ENCODE data around the gene SAA2.
"Not testable (repeated sequence)": the region's sequence is repeated elsewhere in the genome, so short reads cannot be mapped to it uniquely, and the experiment has no call there.

SAA2 gene

GRCh38 chr11:18253233-18253632, 4.8 kb upstream of the SAA2 start:
- no peak for DNase-seq (ENCODE audit: low read depth in 1 of 2, low spot score in 1 of 2)

DNA sequence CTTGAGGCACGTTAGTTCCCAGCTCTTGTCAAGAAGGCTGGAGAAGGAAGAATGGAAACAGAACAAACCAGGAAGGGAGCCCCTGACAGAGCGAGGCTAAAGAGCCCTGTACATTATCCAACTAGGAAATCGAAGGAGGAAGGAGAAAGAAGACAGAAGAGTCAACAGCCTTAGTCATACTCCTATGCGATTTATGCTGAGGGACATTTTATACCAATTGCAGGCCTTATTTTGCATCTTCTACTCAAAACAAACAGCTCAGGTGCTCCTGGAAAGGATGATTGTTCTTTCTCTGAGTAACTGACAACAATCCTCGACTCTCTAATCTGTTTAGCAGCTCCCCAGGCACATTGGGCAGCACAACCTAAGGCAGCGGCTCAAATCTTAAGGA, 1.3 kb downstream of the SAA2 start:
- not testable (repeated sequence) for DNase-seq (ENCODE audit: low read depth in 1 of 2, low spot score in 1 of 2)

GRCh38 chr11:18246379-18247190, 1.9 kb downstream of the SAA2 start:
- not testable (repeated sequence) for DNase-seq (ENCODE audit: low read depth in 1 of 2, low spot score in 1 of 2)

GRCh38 chr11:18245396-18245795, 3.1 kb downstream of the SAA2 start:
- no peak for DNase-seq (ENCODE audit: low read depth in 1 of 2, low spot score in 1 of 2)

DNA sequence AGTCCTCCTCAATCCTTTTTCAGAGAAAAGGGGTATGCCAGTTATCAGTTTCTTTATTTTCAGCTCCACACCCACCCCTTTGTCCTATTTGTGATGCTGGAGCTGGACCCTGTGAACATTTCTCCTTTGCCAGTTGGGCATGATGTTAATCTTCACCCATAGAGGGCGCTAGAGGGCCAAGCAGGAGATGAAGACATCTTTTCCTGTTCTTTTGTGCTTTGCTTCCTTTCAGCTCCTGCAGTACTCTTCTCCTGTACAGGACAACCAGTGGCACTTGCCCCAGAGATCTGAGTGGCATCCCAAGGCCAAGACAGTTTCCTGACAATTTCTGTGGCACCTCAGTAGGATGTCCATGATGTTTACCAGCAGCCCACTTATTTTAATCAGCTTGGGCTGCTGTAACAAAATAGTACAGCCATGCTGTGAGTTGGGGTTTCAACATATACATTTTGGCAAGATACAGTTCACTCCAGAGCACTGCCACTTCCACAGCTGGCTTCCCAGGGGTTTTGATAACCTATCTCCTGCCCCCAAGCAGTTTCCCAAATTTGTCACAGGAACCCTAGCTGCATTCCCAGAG, 4.6 kb downstream of the SAA2 start:
- peak; percentile 20 to 35 for DNase-seq (ENCODE audit: low read depth in 1 of 2, low spot score in 1 of 2)

DNA sequence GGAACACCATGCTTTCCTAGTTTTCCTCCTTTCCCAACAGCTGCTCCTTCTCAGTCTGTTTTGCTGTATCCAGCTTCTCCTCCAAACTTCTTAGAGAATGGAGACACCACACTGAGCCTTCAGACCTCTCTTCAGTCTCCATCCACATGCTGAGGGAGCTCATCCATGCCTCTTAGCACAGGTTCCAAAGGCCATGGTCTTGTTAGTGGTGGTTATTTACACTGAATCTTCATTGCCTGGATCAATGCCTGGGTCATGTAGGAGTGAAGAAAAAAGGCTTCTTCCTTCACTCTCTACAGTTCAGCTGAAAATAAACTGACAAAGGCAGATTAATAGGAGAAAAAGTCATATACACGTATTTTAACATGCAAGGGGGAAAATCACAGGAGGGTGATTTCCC, 8.8 kb downstream of the SAA2 start:
- no peak for DNase-seq (ENCODE audit: low read depth in 1 of 2, low spot score in 1 of 2)

GRCh38 chr11:18236664-18237356, 11.7 kb downstream of the SAA2 start, which contains the start of gene SAA4:
SAA4 (minus strand) TSS chr11:18236802; CDS start chr11:18235926, 876 bp downstream.
- no peak for DNase-seq (ENCODE audit: low read depth in 1 of 2, low spot score in 1 of 2)

- no peak for DNase-seq (ENCODE audit: low read depth in 1 of 2, low spot score in 1 of 2)
Measured at GRCh38 chr11:18235394-18236334, 12.8 kb downstream of the SAA2 start.

GRCh38 chr11:18233912-18234311, 14.6 kb downstream of the SAA2 start:
- DNase-seq (ENCODE audit: low read depth in 1 of 2, low spot score in 1 of 2), result no peak

DNA sequence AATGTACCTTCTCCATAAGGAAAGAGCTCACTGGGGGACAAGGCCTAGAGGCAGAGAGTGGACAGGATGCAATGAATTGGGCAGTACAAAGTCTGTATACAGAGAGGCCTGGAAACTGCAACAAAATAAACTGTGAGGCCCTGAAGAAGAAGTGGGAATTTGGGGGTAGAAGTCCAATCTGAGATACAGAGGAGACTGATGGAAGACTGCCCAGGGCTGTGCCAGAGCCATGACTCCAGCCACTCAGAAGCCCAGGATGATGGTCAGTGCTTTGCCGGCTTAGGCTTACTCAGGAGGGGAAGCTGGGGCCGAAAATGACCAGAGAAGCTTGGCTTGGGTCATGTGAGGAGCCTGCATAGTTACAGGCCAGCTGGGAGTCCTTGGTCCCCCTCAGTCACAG, 17.6 kb downstream of the SAA2 start:
- DNase-seq (ENCODE audit: low read depth in 1 of 2, low spot score in 1 of 2), result no peak

DNA sequence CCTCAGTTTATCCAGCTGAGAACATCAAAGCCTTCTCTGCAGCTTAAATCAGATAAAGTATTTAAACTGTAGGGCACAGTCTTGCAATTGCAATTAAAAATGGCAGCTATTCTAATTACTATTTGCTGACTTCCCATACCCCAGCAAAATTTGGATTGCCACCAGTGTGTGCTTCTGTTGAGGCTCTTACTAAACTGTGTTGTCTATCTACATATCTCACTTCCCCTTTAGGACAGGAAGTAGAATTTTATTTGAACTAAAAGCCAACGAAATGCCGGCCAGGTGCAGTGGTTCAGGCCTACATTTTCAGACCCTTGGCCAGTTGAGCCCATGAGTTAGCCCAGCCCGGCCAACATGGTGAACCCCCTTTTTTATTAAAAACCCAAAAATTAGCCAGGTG, 19.0 kb downstream of the SAA2 start:
- DNase-seq (ENCODE audit: low read depth in 1 of 2, low spot score in 1 of 2), result no peak

GRCh38 chr11:18225913-18226312, 22.6 kb downstream of the SAA2 start:
- no peak for DNase-seq (ENCODE audit: low read depth in 1 of 2, low spot score in 1 of 2)

- DNase-seq (ENCODE audit: low read depth in 1 of 2, low spot score in 1 of 2), result no peak
Measured at GRCh38 chr11:18223591-18224387, 24.7 kb downstream of the SAA2 start.

DNA sequence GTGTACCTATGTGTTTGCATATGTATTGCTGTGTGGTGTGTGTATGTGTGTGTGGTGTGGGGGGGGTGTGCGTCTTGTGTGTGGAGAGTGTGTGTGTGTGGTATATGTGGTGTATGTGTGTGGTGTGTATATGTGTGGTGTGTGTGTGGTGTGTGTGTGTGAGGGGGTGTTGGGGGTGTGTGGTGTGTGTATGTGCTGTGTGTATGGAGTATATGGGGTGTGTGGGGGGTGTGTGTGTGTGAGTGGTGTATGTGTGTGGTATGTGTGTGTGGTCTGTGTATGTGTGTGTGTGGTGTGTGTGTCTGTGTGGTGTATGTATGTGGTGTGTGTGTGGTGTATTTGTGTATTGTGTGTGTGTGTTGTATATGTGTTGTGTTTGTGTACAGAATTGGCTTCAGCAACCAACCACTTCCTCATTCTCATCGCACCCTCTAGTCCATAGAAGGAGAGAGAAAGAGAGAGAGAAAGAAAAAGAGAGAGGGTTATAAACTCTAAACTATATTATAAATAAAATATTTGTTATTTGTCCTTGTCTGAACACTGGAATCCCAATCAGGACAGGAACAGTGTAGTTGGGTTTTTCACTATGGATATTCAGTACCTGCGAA, 25.6 kb downstream of the SAA2 start:
- no peak for DNase-seq (ENCODE audit: low read depth in 1 of 2, low spot score in 1 of 2)

DNA sequence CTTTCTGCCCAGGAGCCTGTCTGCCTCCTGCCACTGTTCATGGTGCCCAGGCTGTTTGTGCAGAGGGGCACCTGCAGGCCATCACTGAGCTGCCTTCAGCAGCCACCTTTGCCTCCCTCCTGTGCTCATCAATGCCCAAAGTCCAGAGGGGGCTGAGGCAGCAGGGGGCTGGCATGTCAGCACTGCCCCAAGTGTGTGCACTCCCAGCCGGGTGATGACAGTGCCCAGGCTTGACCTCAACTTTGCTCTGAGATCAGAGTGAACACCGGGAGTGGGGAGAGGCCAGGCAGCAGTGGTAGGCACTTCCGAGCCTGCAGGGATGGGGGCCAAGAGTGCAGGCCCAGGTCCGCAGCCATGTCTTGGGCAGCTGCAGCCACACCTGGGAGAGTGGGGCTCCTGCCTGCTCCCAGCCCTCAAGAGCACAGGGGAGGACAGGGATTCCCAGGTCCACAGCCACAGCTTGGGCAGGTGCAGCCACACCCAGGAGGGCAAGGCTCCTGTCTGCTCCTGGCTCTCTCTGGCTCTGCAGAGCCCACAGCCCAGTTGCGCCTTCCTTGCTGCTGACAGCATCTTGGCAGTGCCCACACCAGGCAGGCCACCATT, 27.1 kb downstream of the SAA2 start:
- DNase-seq (ENCODE audit: low read depth in 1 of 2, low spot score in 1 of 2), result no peak

GRCh38 chr11:18209058-18209457, 39.4 kb downstream of the SAA2 start:
- no peak for DNase-seq (ENCODE audit: low read depth in 1 of 2, low spot score in 1 of 2)

GRCh38 chr11:18204771-18205170, 43.7 kb downstream of the SAA2 start:
- DNase-seq (ENCODE audit: low read depth in 1 of 2, low spot score in 1 of 2), result no peak

- DNase-seq (ENCODE audit: low read depth in 1 of 2, low spot score in 1 of 2), result no peak
Measured at GRCh38 chr11:18204220-18204619, 44.2 kb downstream of the SAA2 start.

GRCh38 chr11:18203723-18204122, 44.7 kb downstream of the SAA2 start:
- no peak for DNase-seq (ENCODE audit: low read depth in 1 of 2, low spot score in 1 of 2)

All from activated T-helper 1 cell treated with anti-CD3 and anti-CD28 coated beads, Interleukin-2, amount 50 U/mL, for 16 hours (primary cell).